Fibroblast of peridontal ligament (primary cell): ENCODE measurements around the gene NSF.

Experiments used
- DNase-seq: peaks from one replicate; pipeline ENCODE4 v3.0.0-alpha.2; 2010; ENCODE audit errors: extremely low read depth

The NSF gene

GRCh38 chr17:46717999-46718398 is 127.5 kb downstream of the NSF start:
- DNase-seq, result no peak

GRCh38 chr17:46719891-46720290 is 129.4 kb downstream of the NSF start:
- no peak for DNase-seq

GRCh38 chr17:46720408-46720807 is 129.9 kb downstream of the NSF start:
- no peak for DNase-seq

GRCh38 chr17:46722662-46723285 is 132.3 kb downstream of the NSF start:
- no peak for DNase-seq

GRCh38 chr17:46726206-46726605 is 135.7 kb downstream of the NSF start:
- no peak for DNase-seq

- DNase-seq, result peak; percentile 48
These were observed 137.3 kb downstream of the NSF start for GRCh38 chr17:46727572-46728348.

GRCh38 chr17:46730026-46730425 is 139.6 kb downstream of the NSF start:
- no peak for DNase-seq

GRCh38 chr17:46730679-46731078 is 140.2 kb downstream of the NSF start:
- DNase-seq, result no peak

- DNase-seq, result no peak
These were observed 141.7 kb downstream of the NSF start for GRCh38 chr17:46732160-46732559.

GRCh38 chr17:46732754-46733398 is 142.4 kb downstream of the NSF start:
- DNase-seq, result no peak

GRCh38 chr17:46733837-46734475 is 143.5 kb downstream of the NSF start:
- peak; percentile 23 for DNase-seq

- no peak for DNase-seq
These were observed 145.6 kb downstream of the NSF start for GRCh38 chr17:46736100-46736499.

GRCh38 chr17:46737326-46737725 is 146.9 kb downstream of the NSF start:
- DNase-seq, result no peak

- DNase-seq, result peak; percentile 47
These were observed 148.1 kb downstream of the NSF start for GRCh38 chr17:46738544-46738943.

GRCh38 chr17:46739982-46740381 is 149.5 kb downstream of the NSF start:
- DNase-seq, result no peak

- no peak for DNase-seq
These were observed 150.8 kb downstream of the NSF start for GRCh38 chr17:46741122-46741730.

GRCh38 chr17:46742565-46743270 is 152.2 kb downstream of the NSF start:
- DNase-seq, result peak; percentile 74

GRCh38 chr17:46744441-46744840 is 154.0 kb downstream of the NSF start:
- DNase-seq, result no peak

- DNase-seq, result no peak
These were observed 154.9 kb downstream of the NSF start for GRCh38 chr17:46745376-46745775.

GRCh38 chr17:46751425-46751824 is 161.0 kb downstream of the NSF start:
- no peak for DNase-seq

GRCh38 chr17:46753776-46754175 is 163.3 kb downstream of the NSF start:
- no peak for DNase-seq
